Measurements from ENCODE around the gene CMC2. TPM values are rescaled to one million over a fixed set of nuclear protein-coding genes. Genes with fewer than 3 reads are reported as not detected.

The CMC2 gene
- total RNA-seq, 1 experiment from 2014 or later: 147 TPM

- in situ Hi-C loops (cut with HindIII; ENCODE audit: low pct_unique_long_range_greater_than_20kb, low sequenced_read_pairs): no loop called here
- DNase-seq (ENCODE audit: low read depth, low spot score): no peak
Observed at GRCh38 chr16:80986557-80986956, 20.1 kb downstream of the CMC2 start.

- in situ Hi-C loops (cut with HindIII; ENCODE audit: low pct_unique_long_range_greater_than_20kb, low sequenced_read_pairs): no loop called here
- no peak for DNase-seq (ENCODE audit: low read depth, low spot score)
Observed at GRCh38 chr16:80985611-80986010, 21.1 kb downstream of the CMC2 start.

- in situ Hi-C loops (cut with HindIII; ENCODE audit: low pct_unique_long_range_greater_than_20kb, low sequenced_read_pairs): no loop called here
- DNase-seq (ENCODE audit: low read depth, low spot score): no peak
Observed at GRCh38 chr16:80984124-80984892, 22.4 kb downstream of the CMC2 start.

GRCh38 chr16:80982646-80983045 is 24.0 kb downstream of the CMC2 start:
- in situ Hi-C loops (cut with HindIII; ENCODE audit: low pct_unique_long_range_greater_than_20kb, low sequenced_read_pairs): no loop called here
- no peak for DNase-seq (ENCODE audit: low read depth, low spot score)

- DNase-seq (ENCODE audit: low read depth, low spot score): no peak
- in situ Hi-C loops (cut with HindIII; ENCODE audit: low pct_unique_long_range_greater_than_20kb, low sequenced_read_pairs): no loop called here
Observed at GRCh38 chr16:80981103-80981502, 25.6 kb downstream of the CMC2 start.

GRCh38 chr16:80976946-80977345 is 29.7 kb downstream of the CMC2 start:
- DNase-seq (ENCODE audit: low read depth, low spot score): no peak
- in situ Hi-C loops (cut with HindIII; ENCODE audit: low pct_unique_long_range_greater_than_20kb, low sequenced_read_pairs): no loop called here

GRCh38 chr16:80974649-80975376 is 31.9 kb downstream of the CMC2 start:
- in situ Hi-C loops (cut with HindIII; ENCODE audit: low pct_unique_long_range_greater_than_20kb, low sequenced_read_pairs): no loop called here
- DNase-seq (ENCODE audit: low read depth, low spot score): peak; percentile 8

- DNase-seq (ENCODE audit: low read depth, low spot score): no peak
- in situ Hi-C loops (cut with HindIII; ENCODE audit: low pct_unique_long_range_greater_than_20kb, low sequenced_read_pairs): no loop called here
Observed at GRCh38 chr16:80973991-80974390, 32.7 kb downstream of the CMC2 start.

- no peak for DNase-seq (ENCODE audit: low read depth, low spot score)
- in situ Hi-C loops (cut with HindIII; ENCODE audit: low pct_unique_long_range_greater_than_20kb, low sequenced_read_pairs): no loop called here
Observed at GRCh38 chr16:80972611-80973010, 34.1 kb downstream of the CMC2 start.

GRCh38 chr16:80971819-80972218 is 34.9 kb downstream of the CMC2 start:
- in situ Hi-C loops (cut with HindIII; ENCODE audit: low pct_unique_long_range_greater_than_20kb, low sequenced_read_pairs): no loop called here
- DNase-seq (ENCODE audit: low read depth, low spot score): no peak

- no peak for DNase-seq (ENCODE audit: low read depth, low spot score)
- in situ Hi-C loops (cut with HindIII; ENCODE audit: low pct_unique_long_range_greater_than_20kb, low sequenced_read_pairs): no loop called here
Observed at GRCh38 chr16:80969114-80969484, 37.6 kb downstream of the CMC2 start.

GRCh38 chr16:80968386-80969113 is 38.1 kb downstream of the CMC2 start:
- DNase-seq (ENCODE audit: low read depth, low spot score): no peak
- in situ Hi-C loops (cut with HindIII; ENCODE audit: low pct_unique_long_range_greater_than_20kb, low sequenced_read_pairs): no loop called here

GRCh38 chr16:80966617-80967016 is 40.1 kb downstream of the CMC2 start:
- DNase-seq (ENCODE audit: low read depth, low spot score): no peak
- in situ Hi-C loops (cut with HindIII; ENCODE audit: low pct_unique_long_range_greater_than_20kb, low sequenced_read_pairs): no loop called here

- in situ Hi-C loops (cut with HindIII; ENCODE audit: low pct_unique_long_range_greater_than_20kb, low sequenced_read_pairs): no loop called here
- DNase-seq (ENCODE audit: low read depth, low spot score): no peak
Observed at GRCh38 chr16:80964351-80964750, 42.3 kb downstream of the CMC2 start.

GRCh38 chr16:80962879-80963278 is 43.8 kb downstream of the CMC2 start:
- no peak for DNase-seq (ENCODE audit: low read depth, low spot score)
- in situ Hi-C loops (cut with HindIII; ENCODE audit: low pct_unique_long_range_greater_than_20kb, low sequenced_read_pairs): no loop called here

- DNase-seq (ENCODE audit: low read depth, low spot score): no peak
- in situ Hi-C loops (cut with HindIII; ENCODE audit: low pct_unique_long_range_greater_than_20kb, low sequenced_read_pairs): no loop called here
Observed at GRCh38 chr16:80958284-80958683, 48.4 kb downstream of the CMC2 start.

GRCh38 chr16:80954985-80955384 is 51.7 kb downstream of the CMC2 start:
- in situ Hi-C loops (cut with HindIII; ENCODE audit: low pct_unique_long_range_greater_than_20kb, low sequenced_read_pairs): no loop called here
- DNase-seq (ENCODE audit: low read depth, low spot score): no peak

- in situ Hi-C loops (cut with HindIII; ENCODE audit: low pct_unique_long_range_greater_than_20kb, low sequenced_read_pairs): no loop called here
- peak; percentile 64 for DNase-seq (ENCODE audit: low read depth, low spot score)
Observed at GRCh38 chr16:80948886-80949493, 57.7 kb downstream of the CMC2 start.

All from SK-MEL-5 (cell line).